GM23248 (cell line): ENCODE results near the gene PCCB. TPM values are rescaled to one million over a fixed set of nuclear protein-coding genes. Genes with fewer than 3 reads are reported as not detected.
"Not testable (repeated sequence)": the region's sequence is repeated elsewhere in the genome, so short reads cannot be mapped to it uniquely, and the experiment has no call there.

Experiments used
- DNase-seq: peaks from one replicate; pipeline ENCODE4 v3.0.0-alpha.2; 2015
- H2AFZ ChIP-seq: fragments of 200-600 bp; sonication (generic); 2 replicates; pipeline ENCODE4 v1.6.1; 2016; ENCODE audit warnings: antibody characterized with exemption
- H3F3A ChIP-seq: fragments of 200-600 bp; sonication (generic); 2 replicates; pipeline ENCODE4 v1.6.1; 2016; ENCODE audit warnings: mild to moderate bottlenecking, antibody characterized with exemption, mixed run types; ENCODE audit not compliant: insufficient read depth
- H3K27ac ChIP-seq: fragments of 200-600 bp; sonication (generic); 2 replicates; pipeline ENCODE4 v1.5.1; 2016; ENCODE audit warnings: mild to moderate bottlenecking
- H3K27me3 ChIP-seq: fragments of 200-600 bp; sonication (generic); replicated peaks from 2 replicates; pipeline ENCODE4 v1.6.1; 2016; ENCODE audit warnings: mild to moderate bottlenecking; ENCODE audit not compliant: insufficient read depth
- H3K36me3 ChIP-seq: fragments of 200-600 bp; sonication (generic); 2 replicates; pipeline ENCODE4 v1.6.1; 2016; ENCODE audit warnings: low read depth, mild to moderate bottlenecking
- H3K4me1 ChIP-seq: fragments of 200-600 bp; sonication (generic); 2 replicates; pipeline ENCODE4 v1.6.1; 2016; ENCODE audit warnings: mild to moderate bottlenecking; ENCODE audit not compliant: insufficient read depth
- H3K4me2 ChIP-seq: fragments of 200-600 bp; sonication (generic); one replicate; pipeline ENCODE4 v1.6.1; 2016; ENCODE audit warnings: mild to moderate bottlenecking; ENCODE audit not compliant: unreplicated experiment
- H3K4me3 ChIP-seq: fragments of 200-600 bp; sonication (generic); 2 replicates; pipeline ENCODE4 v1.5.1; 2016; ENCODE audit warnings: mild to moderate bottlenecking
- H3K79me2 ChIP-seq: fragments of 200-600 bp; sonication (generic); 2 replicates; pipeline ENCODE4 v1.6.1; 2016; ENCODE audit warnings: mild to moderate bottlenecking; ENCODE audit not compliant: insufficient read depth
- H3K9ac ChIP-seq: fragments of 200-600 bp; sonication (generic); 2 replicates; pipeline ENCODE4 v1.6.1; 2016; ENCODE audit warnings: mild to moderate bottlenecking
- H3K9me2 ChIP-seq: fragments of 200-600 bp; sonication (generic); 2 replicates; pipeline ENCODE4 v1.6.1; 2016; ENCODE audit warnings: mixed run types, mild to moderate bottlenecking, moderate library complexity; ENCODE audit not compliant: insufficient read depth
- H3K9me3 ChIP-seq: fragments of 200-600 bp; sonication (generic); one replicate; pipeline ENCODE4 v1.6.1; 2017; ENCODE audit warnings: low read depth
- H4K20me1 ChIP-seq: fragments of 200-600 bp; sonication (generic); 2 replicates; pipeline ENCODE4 v1.6.0; 2016; ENCODE audit not compliant: insufficient read depth
- EZH2 ChIP-seq: fragments of 200-600 bp; sonication (generic); IDR thresholded peaks from 2 replicates; pipeline ENCODE4 v1.6.1; 2018; ENCODE audit warnings: antibody characterized with exemption, mild to moderate bottlenecking; ENCODE audit not compliant: insufficient read depth, poor library complexity, severe bottlenecking
- EZH2phosphoT487 ChIP-seq: fragments of 200-600 bp; sonication (generic); IDR thresholded peaks from 2 replicates; pipeline ENCODE4 v1.6.1; 2018; ENCODE audit warnings: antibody characterized with exemption, moderate library complexity, mild to moderate bottlenecking, low read depth; ENCODE audit not compliant: insufficient read depth
- WGBS, 2 experiments: methylation state at CpG; one replicate each; pipeline ENCODE4 v1.1.6; 2015 to 2017; ENCODE audit warnings: low lambda C conversion rate in 2 of 2, low coverage in 1 of 2; ENCODE audit errors: missing lambda C conversion rate in 2 of 2; 5-methylcytosine and 5-hydroxymethylcytosine counted together
- in situ Hi-C: fragments of 300-500 bp; cut with MboI; formaldehyde crosslinking; loops from 2 replicates; pipeline ENCODE4 v1.15.0; 2020
- polyA plus RNA-seq: library from polyadenylated mRNA; unstranded; fragments of >200 nt; fragmentation: Nextera tagmentation; extraction: Ambion mirVana; gene quantifications from 2 replicates; pipeline ENCODE4 v1.2.1, GENCODE V29; 2016
- total RNA-seq: library from RNA; depleted of rRNA; stranded (reverse); fragments of >200 nt; shearing (Covaris generic); gene quantifications from 2 replicates; pipeline ENCODE4 v1.2.3, GENCODE V29; 2014

PCCB gene
- total and polyA plus RNA-seq, 2 experiments from 2014 or later: 35.8 to 38.9 TPM

DNA sequence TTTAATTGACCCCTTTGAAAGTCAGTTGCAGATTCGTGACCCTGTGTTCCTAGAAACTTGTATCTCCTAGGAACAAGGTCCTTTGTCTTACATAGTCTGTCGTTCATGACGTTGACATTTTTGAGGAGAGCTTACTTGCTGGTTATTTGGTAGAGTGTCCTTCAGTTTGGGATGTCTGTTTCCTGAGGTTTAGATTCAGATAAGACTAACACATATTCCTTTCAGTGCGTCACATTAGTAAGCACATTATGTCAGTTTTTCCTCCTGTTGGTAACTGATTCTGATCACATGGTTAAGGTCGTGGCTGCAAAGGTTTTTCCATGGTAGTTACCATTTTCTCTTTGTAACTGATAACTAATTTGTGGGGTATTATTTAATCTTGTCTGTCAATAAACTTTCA lies 80.8 kb downstream of the PCCB start:
- no peak overlapping the region for H2AFZ ChIP-seq
- H3K36me3 ChIP-seq: no peaks in the 10 kb centered on the region; the same call in 1 of the 2 replicates
- peaks cover 30% of the 10 kb centered on the region for H3K4me1 ChIP-seq
- no peaks in the 10 kb centered on the region for H3K9me3 ChIP-seq
- no peak overlapping the region for H3K27ac ChIP-seq
- TF ChIP-seq EZH2phosphoT487: no peak
- TF ChIP-seq EZH2: no peak
- peaks cover 31% of the 10 kb centered on the region for H3F3A ChIP-seq
- no peak for DNase-seq
- H3K27me3 ChIP-seq: no peaks in the 10 kb centered on the region
- H3K9ac ChIP-seq: no peak overlapping the region
- no peak overlapping the region for H3K4me3 ChIP-seq
- H3K9me2 ChIP-seq: no peaks in the 10 kb centered on the region
- H3K79me2 ChIP-seq: no peaks in the 10 kb centered on the region
- no peak overlapping the region for H3K4me2 ChIP-seq
- 89 to 92% methylated on average over 5 of the region's 5 CpGs for WGBS, 2 experiments
- no peaks in the 10 kb centered on the region for H4K20me1 ChIP-seq
- in situ Hi-C loops: no loop called here

- no peaks in the 10 kb centered on the region for H3K79me2 ChIP-seq
- no peak overlapping the region for H2AFZ ChIP-seq
- H3F3A ChIP-seq: peaks cover 45% of the 10 kb centered on the region
- no peak for DNase-seq
- no peaks in the 10 kb centered on the region for H3K9me3 ChIP-seq
- no peaks in the 10 kb centered on the region; the same call in 1 of the 2 replicates for H3K36me3 ChIP-seq
- H3K9me2 ChIP-seq: no peaks in the 10 kb centered on the region
- 94 to 100% methylated on average over 1 of the region's 1 CpG for WGBS, 2 experiments
- H3K27me3 ChIP-seq: no peaks in the 10 kb centered on the region
- in situ Hi-C loops: no loop called here
- H3K4me3 ChIP-seq: no peak overlapping the region
- no peak overlapping the region for H3K4me2 ChIP-seq
- no peak for TF ChIP-seq EZH2phosphoT487
- no peak for TF ChIP-seq EZH2
- no peak overlapping the region for H3K9ac ChIP-seq
- peaks cover 44% of the 10 kb centered on the region for H3K4me1 ChIP-seq
- no peaks in the 10 kb centered on the region for H4K20me1 ChIP-seq
- peak overlapping the region; percentile 27 for H3K27ac ChIP-seq
Observed at GRCh38 chr3:136332302-136332701, 82.2 kb downstream of the PCCB start.

- Histone ChIP-seq H3K27me3 (no peaks in the 10 kb centered on the region), H3K9me3 (no peaks in the 10 kb centered on the region), H3K4me2 (peak overlapping the region; percentile 43), H3K4me3 (no peak overlapping the region), H2AFZ (no peak overlapping the region), H3K27ac (peak overlapping the region; percentile 66), H3K9me2 (no peaks in the 10 kb centered on the region), H3K9ac (peak overlapping the region; percentile 29; the same call in 1 of the 2 replicates), H3K79me2 (no peaks in the 10 kb centered on the region), H3K36me3 (peaks cover 3% of the 10 kb centered on the region; the same call in 1 of the 2 replicates), H3F3A (peaks cover 49% of the 10 kb centered on the region), H3K4me1 (peaks cover 49% of the 10 kb centered on the region), H4K20me1 (no peaks in the 10 kb centered on the region)
- DNase-seq: peak; percentile 88
- in situ Hi-C loops: no loop called here
- TF ChIP-seq EZH2: no peak
- no peak for TF ChIP-seq EZH2phosphoT487
Observed at GRCh38 chr3:136332776-136333175, 82.6 kb downstream of the PCCB start.

DNA sequence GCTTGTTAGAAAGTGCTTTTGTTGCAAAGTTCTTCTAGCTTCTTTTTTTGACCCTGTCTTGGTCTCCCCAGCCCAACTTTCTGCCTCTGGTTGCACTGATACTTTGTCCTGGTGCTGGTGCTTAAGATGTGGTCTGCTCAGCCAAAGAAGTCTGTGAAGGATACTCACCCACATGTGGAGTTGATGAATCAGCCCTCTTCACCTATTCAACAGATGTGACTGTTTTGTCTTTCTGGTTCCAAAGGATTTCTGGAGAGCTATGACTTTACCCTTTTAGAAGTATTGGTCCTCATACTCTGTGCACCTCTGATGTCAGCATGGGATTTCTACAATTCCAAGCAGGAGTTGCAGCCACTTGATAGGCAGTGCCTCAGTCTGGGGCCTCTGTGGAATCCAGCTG lies 84.1 kb downstream of the PCCB start:
- Histone ChIP-seq H3K4me1 (peaks cover 54% of the 10 kb centered on the region), H3F3A (peaks cover 57% of the 10 kb centered on the region), H3K9me2 (no peaks in the 10 kb centered on the region), H3K79me2 (no peaks in the 10 kb centered on the region), H3K27ac (peak overlapping the region; percentile 66), H3K9me3 (no peaks in the 10 kb centered on the region), H3K9ac (no peak overlapping the region), H4K20me1 (no peaks in the 10 kb centered on the region), H3K4me3 (no peak overlapping the region), H3K27me3 (no peaks in the 10 kb centered on the region), H2AFZ (no peak overlapping the region), H3K36me3 (peaks cover 3% of the 10 kb centered on the region), H3K4me2 (peak overlapping the region; percentile 33)
- TF ChIP-seq EZH2 (no peak), EZH2phosphoT487 (no peak)
- peak; percentile 66 for DNase-seq
- in situ Hi-C loops: no loop called here

DNA sequence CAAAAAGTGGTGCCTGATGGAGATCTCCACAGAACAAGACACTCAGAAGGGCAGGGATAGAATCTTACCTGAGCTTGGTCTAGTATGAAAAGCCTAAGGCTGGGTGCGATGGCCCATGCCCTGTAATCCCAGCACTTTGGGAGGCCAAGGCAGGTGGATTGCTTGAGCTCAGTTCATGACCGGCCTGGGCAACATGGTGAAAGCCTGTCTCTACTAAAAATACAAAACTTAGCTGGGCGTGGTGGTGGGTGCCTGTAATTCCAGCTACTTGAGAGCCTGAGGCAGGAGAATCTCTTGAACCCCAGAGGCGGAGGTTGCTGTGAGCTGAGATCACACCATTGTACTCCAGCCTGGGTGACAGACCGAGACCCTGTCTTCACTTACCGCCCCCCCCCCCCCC lies 84.6 kb downstream of the PCCB start:
- H2AFZ ChIP-seq, H3K27me3 ChIP-seq, H3K79me2 ChIP-seq, H3K9me3 ChIP-seq, H3K9me2 ChIP-seq, DNase-seq, in situ Hi-C loops, H3K9ac ChIP-seq, H3K36me3 ChIP-seq, H4K20me1 ChIP-seq, H3K4me3 ChIP-seq: not testable (repeated sequence)
- Histone ChIP-seq H3K4me1 (peaks cover 54% of the 10 kb centered on the region), H3K4me2 (peak overlapping the region; percentile 33), H3K27ac (peak overlapping the region; percentile 66), H3F3A (peaks cover 57% of the 10 kb centered on the region)
- WGBS, 2 experiments: 100% methylated on average over 4 to 5 of the region's 6 CpGs
